GM19395 (cell line): ENCODE data around the gene DDX1.
"Not testable (repeated sequence)": the region's sequence is repeated elsewhere in the genome, so short reads cannot be mapped to it uniquely, and the experiment has no call there.

Experiments used
- ATAC-seq: cut with Tn5 transposase; IDR thresholded peaks from one replicate; pipeline ENCODE4 v1.9.1; 2021; ENCODE audit warnings: mild to moderate bottlenecking, moderate library complexity; ENCODE audit not compliant: unreplicated experiment

The DDX1 gene

DNA sequence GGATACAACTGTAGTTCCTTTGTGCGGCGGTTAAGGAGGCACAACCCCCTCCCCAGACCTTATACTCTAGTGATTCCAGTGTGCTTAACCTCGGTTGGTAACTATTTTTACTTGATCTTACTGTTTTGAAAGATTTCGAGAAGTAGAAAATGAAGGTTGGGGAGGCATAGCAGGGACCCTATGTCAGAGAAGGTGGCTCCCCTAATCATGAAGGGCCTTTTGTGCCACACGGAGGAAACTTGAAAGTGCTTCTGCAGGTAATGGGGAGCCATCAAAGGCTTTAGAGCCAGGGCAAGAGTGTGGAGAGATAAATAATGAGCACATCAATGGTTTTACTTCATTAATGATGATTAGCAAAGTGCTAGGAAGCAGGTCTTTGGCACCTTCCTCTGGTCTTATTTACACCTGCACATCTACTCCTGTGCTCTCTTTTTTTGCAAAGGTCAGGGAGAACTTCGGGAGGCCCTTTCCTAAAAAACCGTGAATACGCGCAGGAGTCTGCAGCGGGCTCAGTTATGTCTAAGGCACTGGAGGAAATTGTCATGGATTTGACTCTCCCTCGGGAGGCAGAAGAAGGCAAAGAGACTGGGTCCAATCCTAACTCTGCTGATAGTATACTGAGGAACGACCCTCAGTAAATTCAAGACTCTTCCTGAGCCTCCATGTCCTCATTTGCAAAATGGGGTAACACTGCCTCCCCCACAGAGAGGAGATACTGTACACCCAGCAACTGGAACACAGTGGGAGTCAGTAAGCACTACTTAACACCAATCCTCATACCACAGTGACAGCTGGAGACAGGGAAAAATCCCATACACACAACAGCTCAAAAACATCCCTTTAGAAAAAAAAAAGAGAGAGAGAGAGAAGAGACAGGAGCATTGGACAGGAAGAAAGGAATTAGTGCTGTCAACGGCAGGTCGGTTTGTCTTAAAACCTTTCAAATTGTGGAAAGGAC lies 81.6 kb downstream of the DDX1 start:
- ATAC-seq = no peak

DNA sequence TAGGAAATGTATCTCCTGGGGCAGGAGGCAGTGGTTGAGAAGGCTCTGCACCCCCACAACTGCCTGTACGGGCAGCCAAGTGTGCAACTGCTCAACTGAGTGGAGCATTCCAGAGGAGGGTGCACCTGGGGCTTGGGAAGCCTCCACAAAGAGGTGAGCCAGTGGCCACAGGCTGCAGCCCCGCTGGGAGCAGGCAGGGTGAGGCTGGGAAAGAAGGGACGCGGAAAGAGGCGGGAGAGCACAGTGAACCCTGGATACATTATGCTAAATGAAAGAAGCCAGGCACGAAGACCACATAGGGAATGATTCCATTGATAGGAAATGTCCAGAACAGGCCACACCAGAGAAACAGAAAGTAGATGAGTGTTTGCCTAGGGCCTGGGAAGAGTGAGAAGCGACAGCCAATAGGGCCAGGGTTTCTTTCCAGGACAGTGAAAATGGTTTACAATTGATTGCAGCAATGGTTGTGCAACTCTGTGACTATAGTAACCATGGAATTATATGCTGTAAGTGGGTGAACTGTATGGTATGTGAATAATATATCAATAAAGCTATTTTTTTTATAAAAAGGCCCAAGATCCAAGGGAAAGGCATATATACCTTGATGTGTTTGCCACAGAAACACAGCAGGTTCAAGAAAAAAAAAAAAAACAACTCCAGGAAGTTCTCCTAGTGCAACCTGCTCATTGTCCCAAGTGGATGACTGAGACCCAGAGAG lies 82.4 kb downstream of the DDX1 start:
- no peak for ATAC-seq

DNA sequence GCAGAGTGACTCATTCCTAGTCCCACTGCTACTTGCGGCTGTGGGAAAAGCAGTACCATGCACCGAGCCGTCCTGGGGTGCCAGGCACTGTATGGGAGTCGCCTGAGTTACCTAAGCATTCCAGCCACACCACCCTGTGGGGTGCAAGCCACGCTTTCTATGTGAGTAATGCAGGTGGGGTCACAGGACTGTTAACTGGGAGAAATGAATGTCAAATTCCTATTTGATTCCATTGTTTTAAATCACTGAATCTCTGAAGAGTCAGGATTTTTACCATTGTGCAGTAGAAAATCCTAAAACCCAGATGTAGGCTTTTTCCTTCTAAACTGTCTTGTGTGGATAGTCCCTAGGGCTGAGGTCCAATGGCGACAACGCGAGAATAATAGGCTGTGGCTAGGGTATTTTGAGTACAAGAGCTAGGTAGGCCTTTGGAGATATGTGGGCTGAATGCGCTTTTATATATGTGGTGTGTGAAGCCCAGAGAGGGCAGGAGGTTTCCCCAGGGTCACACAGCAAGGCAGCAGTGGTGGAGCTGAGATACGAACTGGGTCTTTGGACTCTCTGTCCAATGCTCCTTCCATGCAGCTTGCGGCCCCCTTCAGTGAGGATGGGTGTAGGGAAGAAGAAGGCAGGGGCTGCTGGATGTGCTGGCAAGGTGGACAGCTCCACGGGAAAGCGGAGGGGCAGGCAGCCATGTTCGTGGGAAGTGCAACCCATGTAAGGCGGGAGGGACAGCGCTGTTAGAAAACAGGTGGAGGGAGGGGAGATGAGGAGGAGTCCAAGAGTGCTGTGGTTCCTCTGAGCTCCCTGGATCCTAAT lies 83.2 kb downstream of the DDX1 start:
- ATAC-seq = no peak

DNA sequence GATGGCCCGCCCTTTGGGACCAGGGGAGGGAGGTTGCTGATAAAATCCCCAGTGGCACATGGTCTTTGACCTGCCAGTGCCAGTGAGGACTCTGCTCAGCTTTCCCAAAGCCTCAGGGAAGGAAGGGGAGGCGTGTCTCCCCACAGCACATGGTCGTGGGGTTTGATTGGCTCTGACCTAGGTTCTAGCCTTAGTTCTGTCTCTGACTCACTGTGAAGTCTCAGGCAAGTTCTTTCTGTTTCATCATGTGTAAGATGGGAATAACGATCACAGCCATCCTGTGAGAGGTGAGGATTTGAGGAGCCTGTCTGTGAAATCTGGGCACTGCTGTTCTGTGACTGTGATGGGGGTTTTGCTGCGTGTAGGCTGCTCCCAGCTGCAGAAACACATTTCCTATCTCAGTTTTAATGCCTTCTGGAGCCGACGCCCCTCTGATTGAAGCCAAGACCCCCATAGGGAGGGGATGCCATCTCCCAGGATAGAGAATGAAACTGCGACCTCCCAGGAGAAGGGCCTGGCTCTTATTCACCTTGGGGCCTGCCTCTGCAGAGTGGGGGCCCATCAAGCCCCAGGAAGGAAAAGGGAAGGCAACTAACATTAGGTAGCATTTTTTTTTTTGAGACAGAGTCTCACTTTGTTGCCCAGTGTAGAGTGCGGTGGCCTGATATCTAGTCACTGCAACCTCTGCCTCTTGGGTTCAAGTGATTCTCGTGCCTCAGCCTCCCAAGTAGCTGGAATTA lies 84.0 kb downstream of the DDX1 start:
- no peak for ATAC-seq

DNA sequence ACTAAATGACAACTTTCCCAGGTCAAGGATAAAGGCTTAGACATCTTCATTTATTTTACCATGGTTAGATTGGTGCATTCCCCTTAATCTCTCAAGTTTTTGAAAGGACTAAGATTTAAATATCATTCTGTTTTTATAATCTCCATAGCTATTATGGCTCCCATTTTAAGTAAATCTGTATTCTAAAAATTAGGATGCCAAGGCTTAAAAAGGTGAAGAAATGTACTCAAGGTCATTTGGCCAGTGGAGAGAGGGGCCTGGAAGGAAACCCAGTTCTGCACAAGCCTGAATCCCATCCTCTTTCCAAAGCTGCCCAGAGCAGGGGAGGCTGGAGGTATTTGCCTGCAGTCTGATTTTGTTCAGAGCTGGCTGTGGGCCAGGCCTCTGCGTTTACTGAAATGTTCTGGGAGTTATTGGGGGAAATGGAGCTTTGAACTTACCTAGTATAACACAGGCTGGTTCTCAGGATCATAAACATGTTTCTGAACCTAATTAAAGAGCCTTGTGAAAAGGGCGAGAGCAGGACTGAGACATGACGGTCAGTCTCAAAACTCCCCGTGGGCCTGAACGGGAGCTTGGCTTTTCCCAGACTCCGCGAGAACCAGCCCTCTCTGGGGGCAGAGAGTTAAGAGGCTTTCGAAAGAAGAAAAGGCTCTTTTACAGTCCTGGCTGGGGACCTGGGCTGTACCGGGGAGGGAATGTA lies 85.6 kb downstream of the DDX1 start:
- ATAC-seq = no peak

DNA sequence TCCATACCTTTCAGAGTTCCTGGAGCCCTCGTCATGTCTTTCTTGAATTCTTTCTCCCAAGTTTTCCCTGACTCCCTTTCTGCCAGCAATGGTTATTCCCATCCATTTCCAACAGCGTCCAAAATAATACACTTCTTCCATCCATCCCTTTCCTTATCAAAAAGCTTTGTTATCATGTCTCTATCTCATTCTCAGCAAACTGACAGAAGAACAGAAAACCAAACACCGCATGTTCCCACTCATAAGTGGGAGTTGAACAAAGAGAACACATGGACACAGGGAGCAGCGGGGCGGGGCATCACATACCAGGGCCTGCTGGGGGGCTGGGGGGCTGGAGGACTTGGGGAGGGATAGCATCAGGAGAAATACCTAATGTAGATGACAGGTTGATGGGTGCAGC lies 86.7 kb downstream of the DDX1 start:
- ATAC-seq = no peak

DNA sequence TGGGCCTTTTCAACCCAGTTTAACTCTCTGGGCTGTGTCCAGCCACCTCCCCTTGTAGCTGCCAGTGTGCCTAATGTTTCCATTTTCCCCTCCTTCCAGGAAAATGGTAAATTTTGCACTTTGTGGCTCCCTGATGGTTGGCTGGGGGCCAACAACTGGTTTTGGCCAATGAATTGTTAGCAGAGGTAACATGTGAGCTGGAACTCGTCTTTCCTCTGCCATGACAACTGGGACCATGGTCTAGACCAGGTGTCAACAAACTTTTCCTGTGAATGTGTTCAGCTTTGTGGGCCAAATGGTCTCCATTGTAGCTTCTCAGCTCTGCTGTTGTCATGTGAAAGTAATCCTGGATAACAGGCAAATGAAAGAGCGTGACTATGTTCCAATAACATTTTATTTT lies 87.2 kb downstream of the DDX1 start:
- no peak for ATAC-seq

DNA sequence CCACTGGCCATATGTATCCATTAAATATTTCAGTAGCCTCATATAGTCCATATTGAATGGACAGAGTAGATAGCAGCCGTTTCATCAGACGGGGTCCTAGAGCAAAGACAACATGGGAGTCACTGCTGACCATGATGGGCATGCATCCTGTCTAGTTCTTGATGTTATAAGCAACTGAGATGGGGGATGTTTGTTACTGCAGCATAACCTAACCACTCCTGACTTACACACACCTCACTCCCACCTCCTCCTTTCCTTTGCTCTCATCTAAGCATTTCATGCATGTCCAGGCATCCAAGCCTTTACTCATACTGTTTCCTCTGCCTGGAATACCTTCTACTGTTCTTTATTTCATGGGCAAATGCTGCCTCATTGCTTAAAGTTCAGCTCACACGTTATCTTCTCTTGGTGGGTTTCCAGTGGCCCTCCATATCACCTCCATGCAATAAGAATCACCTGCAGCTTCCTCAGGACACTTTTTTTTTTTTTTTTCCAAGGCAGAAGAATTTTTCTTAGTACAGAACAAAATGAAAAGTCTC lies 87.8 kb downstream of the DDX1 start:
- no peak for ATAC-seq

DNA sequence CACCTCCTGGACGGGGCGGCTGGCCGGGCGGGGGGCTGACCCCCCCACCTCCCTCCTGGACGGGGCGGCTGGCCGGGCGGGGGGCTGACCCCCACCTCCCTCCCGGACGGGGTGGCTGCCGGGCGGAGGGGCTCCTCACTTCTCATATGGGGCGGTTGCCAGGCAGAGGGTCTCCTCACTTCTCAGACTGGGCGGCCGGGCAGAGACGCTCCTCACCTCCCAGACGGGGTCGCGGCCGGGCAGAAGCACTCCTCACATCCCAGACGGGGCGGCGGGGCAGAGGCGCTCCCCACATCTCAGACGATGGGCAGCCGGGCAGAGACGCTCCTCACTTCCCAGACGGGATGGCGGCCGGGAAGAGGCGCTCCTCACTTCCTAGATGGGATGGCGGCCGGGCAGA lies 88.5 kb downstream of the DDX1 start:
- not testable (repeated sequence) for ATAC-seq
